T-cell (primary cell): ENCODE measurements around the gene WDR59. TPM values are rescaled to one million over a fixed set of nuclear protein-coding genes. Genes with fewer than 3 reads are reported as not detected.
"Not testable (repeated sequence)": the region's sequence is repeated elsewhere in the genome, so short reads cannot be mapped to it uniquely, and the experiment has no call there.

Experiments used
- ATAC-seq, 4 experiments: fragments of 200-7000 bp in 3 of 4; fragments of 150-1000 bp in 1 of 4; cut with Tn5 transposase; replicated peaks in 1 of 4; 1 replicate in 3 of 4; 2 replicates in 1 of 4; pipeline ENCODE4 v1.10.0; 2021; ENCODE audit warnings: moderate library complexity in 3 of 4, mild to moderate bottlenecking in 2 of 4, moderate number of reproducible peaks in 1 of 4
- CTCF ChIA-PET, 2 donors: fragments of 300-600 bp; sonication (Branson Sonifier 250); formaldehyde crosslinking; loops; one replicate each; lab custom pipeline; 2022; ENCODE audit warnings: antibody characterized with exemption in 2 of 2; lab: Charles Lee
- POLR2A ChIA-PET, 2 donors: fragments of 300-600 bp; sonication (Branson Sonifier 250); formaldehyde crosslinking; loops; one replicate each; lab custom pipeline; 2022; ENCODE audit warnings: antibody characterized with exemption in 2 of 2; lab: Charles Lee
- DNase-seq, 35 experiments: peaks; one replicate each; pipeline versions ENCODE4 v3.0.0 to v3.0.0-alpha.2; 2013 to 2023
- H3K27ac ChIP-seq: one replicate; pipeline ENCODE4 v1.5.1; 2013; ENCODE audit warnings: low read length
- H3K27me3 ChIP-seq, 2 experiments: replicated peaks in 1 of 2; 1 replicate in 1 of 2; 2 replicates in 1 of 2; pipeline versions ENCODE4 v1.6.1 to v1.7.0; 2013; ENCODE audit warnings: low read length in 1 of 2, mixed read lengths in 1 of 2; ENCODE audit not compliant: control insufficient read depth in 2 of 2, insufficient read depth in 2 of 2; ENCODE audit errors: extremely low read depth in 1 of 2
- H3K36me3 ChIP-seq, 2 donors: 1 replicate in 1 of 2; 2 replicates in 1 of 2; pipeline versions ENCODE4 v1.6.1 to v1.7.0; 2013; ENCODE audit warnings: low read length in 1 of 2; ENCODE audit not compliant: control insufficient read depth in 2 of 2, insufficient read depth in 1 of 2; ENCODE audit errors: extremely low read depth in 1 of 2
- H3K4me1 ChIP-seq, 2 experiments: 1 replicate in 1 of 2; 2 replicates in 1 of 2; pipeline versions ENCODE4 v1.6.1 to v1.7.0; 2013; ENCODE audit warnings: low read length in 2 of 2, mixed read lengths in 1 of 2; ENCODE audit not compliant: insufficient read depth in 2 of 2, control insufficient read depth in 1 of 2; ENCODE audit errors: extremely low read depth in 1 of 2
- H3K4me3 ChIP-seq, 2 donors: 1 replicate in 1 of 2; 2 replicates in 1 of 2; pipeline versions ENCODE4 v1.5.1 to v1.7.0; 2013; ENCODE audit warnings: mild to moderate bottlenecking in 2 of 2, low read length in 1 of 2, moderate library complexity in 1 of 2; ENCODE audit not compliant: control insufficient read depth in 1 of 2; ENCODE audit errors: extremely low read depth in 1 of 2
- H3K9me3 ChIP-seq: 2 replicates; pipeline ENCODE4 v1.7.0; 2013
- H3K27ac Mint-ChIP-seq, 2 donors: one replicate each; pipeline ENCODE4 v1.8.0; 2020 to 2021; ENCODE audit warnings: mild to moderate bottlenecking in 2 of 2, mixed read lengths in 2 of 2
- H3K27me3 Mint-ChIP-seq, 2 donors: one replicate each; pipeline ENCODE4 v1.8.0; 2021 to 2022; ENCODE audit warnings: mixed read lengths in 2 of 2
- H3K36me3 Mint-ChIP-seq: one replicate; pipeline ENCODE4 v1.8.0; 2021; ENCODE audit warnings: mixed read lengths
- H3K4me1 Mint-ChIP-seq, 3 donors: one replicate each; pipeline ENCODE4 v1.8.0; 2020 to 2022; ENCODE audit warnings: mixed read lengths in 3 of 3, mild to moderate bottlenecking in 1 of 3
- H3K4me3 Mint-ChIP-seq, 3 donors: one replicate each; pipeline ENCODE4 v1.8.0; 2020 to 2022; ENCODE audit warnings: mild to moderate bottlenecking in 3 of 3, mixed read lengths in 3 of 3, moderate library complexity in 3 of 3
- H3K9me3 Mint-ChIP-seq, 3 donors: one replicate each; pipeline ENCODE4 v1.8.0; 2020 to 2022; ENCODE audit warnings: mixed read lengths in 3 of 3
- WGBS: methylation state at CpG from one replicate; pipeline ENCODE4 v1.1.5; 2013; ENCODE audit warnings: missing lambda C conversion rate; ENCODE audit not compliant: insufficient coverage; 5-methylcytosine and 5-hydroxymethylcytosine counted together
- total RNA-seq, 35 experiments: library from RNA in 6 of 35; stranded (reverse) in 6 of 35; fragments of 120-200 nt in 1 of 35; gene quantifications; one replicate each; pipeline versions ENCODE4 v1.2.1 to v1.2.4 and lab custom pipeline; 2013 to 2026

WDR59 gene
- total RNA-seq, 5 donors from 2014 or later (not counting 1 experiment from before 2014, with no cell fraction given), result 97.7 to 120 (median 108) TPM

DNA sequence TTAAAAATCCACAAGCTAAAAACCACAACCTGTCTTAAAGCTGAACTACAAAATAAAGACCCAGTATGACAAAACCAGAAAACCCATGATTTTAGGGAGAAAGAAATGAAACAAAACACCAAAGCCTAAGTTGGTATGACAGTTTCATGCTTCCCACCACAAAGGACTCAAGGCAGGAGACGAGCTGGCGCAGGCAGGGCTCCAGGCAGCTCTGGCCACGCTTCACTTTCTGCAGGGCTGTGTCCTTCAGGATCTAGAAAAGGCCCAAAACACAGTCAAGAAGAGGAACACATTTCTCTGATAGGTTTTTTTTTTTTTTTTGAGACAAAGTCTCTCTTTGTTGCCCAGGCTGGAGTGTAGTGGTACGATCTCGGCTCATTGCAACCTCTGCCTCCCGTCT is 75.3 kb downstream of the WDR59 start:
- WGBS, result 90% methylated on average over 3 of the region's 6 CpGs
- peaks cover 29 to 61% of the 10 kb centered on the region in 2 donors for H3K36me3 ChIP-seq
- Mint-ChIP-seq H3K4me3 (no peak overlapping the region), H3K27me3 (no peaks in the 10 kb centered on the region), H3K9me3 (peaks cover 0 to 20% (median 9%) of the 10 kb centered on the region in 3 donors), H3K4me1 (no peaks in the 10 kb centered on the region), H3K36me3 (peaks cover 80% of the 10 kb centered on the region), H3K27ac (no peak overlapping the region)
- ChIA-PET CTCF (no interaction called here), POLR2A (no interaction called here)
- DNase-seq (no peak), ATAC-seq (no peak)
- H3K4me3 ChIP-seq, result no peak overlapping the region
- H3K27ac ChIP-seq, result no peak overlapping the region
- H3K27me3 ChIP-seq, result no peaks in the 10 kb centered on the region
- no peaks in the 10 kb centered on the region for H3K4me1 ChIP-seq
- H3K9me3 ChIP-seq, result peaks cover 7% of the 10 kb centered on the region

DNA sequence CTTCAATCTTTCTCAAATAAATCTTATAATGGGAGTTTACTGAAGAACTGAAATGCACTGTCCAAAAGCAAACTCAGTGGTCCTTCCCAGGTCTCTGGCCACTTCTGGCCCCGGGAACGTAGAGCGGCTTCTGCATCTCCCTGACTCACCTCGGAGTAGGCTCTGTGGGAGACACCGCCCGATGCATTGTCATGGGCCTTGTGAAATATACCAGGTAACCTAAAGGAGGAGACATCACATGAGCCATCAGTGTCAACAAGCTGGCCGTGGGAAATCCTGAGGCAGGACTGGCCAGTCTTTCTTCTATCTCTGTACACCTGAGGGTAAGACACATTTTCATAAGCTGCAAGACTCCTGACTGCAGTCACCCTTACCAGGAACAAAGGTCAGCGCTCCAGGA is 76.2 kb downstream of the WDR59 start:
- Mint-ChIP-seq H3K4me3 (peak overlapping the region in 1 of 3 donors; percentile 41), H3K36me3 (peaks cover 79% of the 10 kb centered on the region)

GRCh38 chr16:74903901-74904678 is 80.8 kb downstream of the WDR59 start:
- ATAC-seq, result no peak
- H3K36me3 Mint-ChIP-seq, result peaks cover 71% of the 10 kb centered on the region
- H3K27me3 Mint-ChIP-seq, result no peaks in the 10 kb centered on the region
- Histone ChIP-seq H3K9me3 (peaks cover 2% of the 10 kb centered on the region), H3K27ac (no peak overlapping the region), H3K4me3 (no peak overlapping the region), H3K36me3 (peaks cover 10 to 44% of the 10 kb centered on the region in 2 donors), H3K27me3 (no peaks in the 10 kb centered on the region), H3K4me1 (no peaks in the 10 kb centered on the region)
- no peaks in the 10 kb centered on the region for H3K4me1 Mint-ChIP-seq
- 97% methylated on average over 8 of the region's 12 CpGs for WGBS
- H3K27ac Mint-ChIP-seq, result no peak overlapping the region
- DNase-seq, result no peak
- no peak overlapping the region for H3K4me3 Mint-ChIP-seq
- POLR2A ChIA-PET, result no interaction called here
- CTCF ChIA-PET, result interaction anchor here in 1 of 2 donors (0.5 to 0.7 kb wide), 2 partner anchors 20 to 138 kb away, joined by 3 read pairs; no protein-coding TSS in a partner anchor
- H3K9me3 Mint-ChIP-seq, result peaks cover 0 to 5% (median 0%) of the 10 kb centered on the region in 3 donors

More for the DNA sequence above, 76.2 kb downstream of the WDR59 start:
- not testable (repeated sequence) for DNase-seq, H3K27ac ChIP-seq, H3K27ac Mint-ChIP-seq, H3K4me1 ChIP-seq, H3K4me3 ChIP-seq, H3K27me3 Mint-ChIP-seq, H3K4me1 Mint-ChIP-seq, H3K9me3 ChIP-seq, H3K27me3 ChIP-seq, ATAC-seq
- peaks cover 20 to 54% of the 10 kb centered on the region in 2 donors for H3K36me3 ChIP-seq
- 100% methylated on average over 6 of the region's 8 CpGs for WGBS
- H3K9me3 Mint-ChIP-seq, result peaks cover 0 to 20% (median 9%) of the 10 kb centered on the region in 3 donors
- CTCF ChIA-PET, result interaction anchor here in 1 of 2 donors (1.0 kb wide), 1 partner anchor 46 kb away, joined by 3 read pairs; no protein-coding TSS in a partner anchor
- POLR2A ChIA-PET, result interaction anchor here in 1 of 2 donors (0.6 kb wide), 1 partner anchor 33 kb away, joined by 4 read pairs; no protein-coding TSS in a partner anchor

GRCh38 chr16:74903120-74903519 is 81.8 kb downstream of the WDR59 start:
- 100% methylated on average over 1 of the region's 1 CpG for WGBS
- H3K36me3 ChIP-seq, result peaks cover 10 to 44% of the 10 kb centered on the region in 2 donors

GRCh38 chr16:74902161-74902560 is 82.8 kb downstream of the WDR59 start:
- Mint-ChIP-seq H3K36me3 (peaks cover 76% of the 10 kb centered on the region), H3K4me1 (no peaks in the 10 kb centered on the region), H3K27me3 (no peaks in the 10 kb centered on the region), H3K9me3 (peaks cover 0 to 2% (median 0%) of the 10 kb centered on the region in 3 donors), H3K27ac (no peak overlapping the region), H3K4me3 (no peak overlapping the region)
- DNase-seq, result no peak
- Histone ChIP-seq H3K36me3 (peaks cover 5 to 38% of the 10 kb centered on the region in 2 donors), H3K4me1 (no peaks in the 10 kb centered on the region), H3K27me3 (no peaks in the 10 kb centered on the region), H3K9me3 (peaks cover 2% of the 10 kb centered on the region), H3K4me3 (no peak overlapping the region), H3K27ac (no peak overlapping the region)
- WGBS, result 100% methylated on average over 2 of the region's 5 CpGs
- POLR2A ChIA-PET, result no interaction called here
- CTCF ChIA-PET, result no interaction called here
- no peak for ATAC-seq

More at GRCh38 chr16:74903120-74903519, 81.8 kb downstream of the WDR59 start:
- Mint-ChIP-seq H3K36me3 (peaks cover 75% of the 10 kb centered on the region), H3K4me1 (no peaks in the 10 kb centered on the region), H3K27ac (no peak overlapping the region), H3K27me3 (no peaks in the 10 kb centered on the region), H3K9me3 (peaks cover 0 to 5% (median 0%) of the 10 kb centered on the region in 3 donors), H3K4me3 (no peak overlapping the region)
- DNase-seq, result no peak
- CTCF ChIA-PET, result interaction anchor here in 1 of 2 donors (0.7 kb wide), 1 partner anchor 26 kb away, joined by 3 read pairs; no protein-coding TSS in a partner anchor
- Histone ChIP-seq H3K4me3 (no peak overlapping the region), H3K27ac (no peak overlapping the region), H3K9me3 (peaks cover 2% of the 10 kb centered on the region), H3K27me3 (no peaks in the 10 kb centered on the region), H3K4me1 (no peaks in the 10 kb centered on the region)
- POLR2A ChIA-PET, result no interaction called here
- no peak for ATAC-seq

DNA sequence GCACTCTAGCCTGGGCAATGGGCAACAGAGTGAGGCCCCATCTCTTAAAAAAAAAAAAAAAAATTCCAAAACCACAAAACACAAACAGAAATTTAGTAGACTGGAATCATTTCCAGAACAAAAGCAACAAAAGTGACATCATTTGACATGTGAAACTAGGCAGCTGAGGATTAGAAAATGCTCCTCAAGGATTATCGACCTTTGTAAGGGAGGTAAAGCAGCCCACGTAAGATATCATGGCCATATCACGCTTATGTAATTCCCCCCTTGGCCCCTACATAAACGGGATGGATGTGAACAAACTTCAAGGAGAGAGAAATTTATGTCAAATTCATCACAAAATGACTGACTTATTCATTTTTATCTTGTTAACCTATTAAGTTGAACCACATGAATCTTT is 83.3 kb downstream of the WDR59 start:
- Mint-ChIP-seq H3K27me3 (no peaks in the 10 kb centered on the region), H3K4me1 (no peaks in the 10 kb centered on the region), H3K27ac (no peak overlapping the region), H3K4me3 (no peak overlapping the region), H3K36me3 (peaks cover 76% of the 10 kb centered on the region), H3K9me3 (no peaks in the 10 kb centered on the region)
- Histone ChIP-seq H3K9me3 (no peaks in the 10 kb centered on the region), H3K27ac (no peak overlapping the region), H3K27me3 (no peaks in the 10 kb centered on the region), H3K4me3 (no peak overlapping the region), H3K4me1 (no peaks in the 10 kb centered on the region), H3K36me3 (peaks cover 0 to 35% of the 10 kb centered on the region in 2 donors)
- DNase-seq, result no peak
- ChIA-PET POLR2A (no interaction called here), CTCF (no interaction called here)
- ATAC-seq, result no peak
- no CpG with 5 or more reads among the region's 4 CpGs for WGBS
